Thoracic aorta (tissue), 2 donors: ENCODE measurements around the gene ENPP6. TPM values are rescaled to one million over a fixed set of nuclear protein-coding genes. Genes with fewer than 3 reads are reported as not detected.
"Not testable (repeated sequence)": the region's sequence is repeated elsewhere in the genome, so short reads cannot be mapped to it uniquely, and the experiment has no call there.

Experiments used
- ATAC-seq: fragments of 150-250 bp; one replicate; pipeline ENCODE4 v1.8.0; 2017; ENCODE audit warnings: low read depth; ENCODE audit not compliant: insufficient number of reproducible peaks, low FRiP score
- DNase-seq: peaks from one replicate; pipeline ENCODE4 v3.0.0-alpha.2; 2020; ENCODE audit warnings: low spot score
- H3K27ac ChIP-seq, 2 donors: fragments of 200-600 bp; sonication (generic); 1 replicate in 1 of 2; 2 replicates in 1 of 2; pipeline ENCODE4 v1.5.1; 2016; ENCODE audit warnings: mild to moderate bottlenecking in 2 of 2, moderate library complexity in 2 of 2
- H3K27me3 ChIP-seq: fragments of 200-600 bp; sonication (generic); replicated peaks from 2 replicates; pipeline ENCODE4 v1.6.0; 2016; ENCODE audit warnings: mild to moderate bottlenecking; ENCODE audit not compliant: insufficient read depth
- H3K36me3 ChIP-seq: fragments of 200-600 bp; sonication (generic); one replicate; pipeline ENCODE4 v1.5.1; 2016
- H3K4me1 ChIP-seq, 2 donors: fragments of 200-600 bp; sonication (generic); 1 replicate in 1 of 2; 2 replicates in 1 of 2; pipeline versions ENCODE4 v1.5.1 to v1.6.0; 2016; ENCODE audit warnings: low read depth in 2 of 2, mild to moderate bottlenecking in 1 of 2; ENCODE audit not compliant: control insufficient read depth in 1 of 2
- H3K4me3 ChIP-seq: fragments of 200-600 bp; sonication (generic); 2 replicates; pipeline ENCODE4 v1.5.1; 2016; ENCODE audit warnings: mild to moderate bottlenecking
- H3K9me3 ChIP-seq: fragments of 200-600 bp; sonication (generic); 2 replicates; pipeline ENCODE4 v1.5.1; 2016
- CTCF ChIP-seq: fragments of 200-600 bp; sonication (generic); IDR thresholded peaks from one replicate; pipeline ENCODE4 v1.5.1; 2019; ENCODE audit warnings: antibody characterized with exemption
- total RNA-seq, 2 donors: library from RNA; depleted of rRNA; stranded (reverse); fragments of >200 nt; gene quantifications; one replicate each; pipeline versions ENCODE4 v1.1.0 to v1.2.3, GENCODE V29; 2016

ENPP6 gene
- total RNA-seq, 2 donors from 2014 or later: 0.27 to 2.0 TPM

DNA sequence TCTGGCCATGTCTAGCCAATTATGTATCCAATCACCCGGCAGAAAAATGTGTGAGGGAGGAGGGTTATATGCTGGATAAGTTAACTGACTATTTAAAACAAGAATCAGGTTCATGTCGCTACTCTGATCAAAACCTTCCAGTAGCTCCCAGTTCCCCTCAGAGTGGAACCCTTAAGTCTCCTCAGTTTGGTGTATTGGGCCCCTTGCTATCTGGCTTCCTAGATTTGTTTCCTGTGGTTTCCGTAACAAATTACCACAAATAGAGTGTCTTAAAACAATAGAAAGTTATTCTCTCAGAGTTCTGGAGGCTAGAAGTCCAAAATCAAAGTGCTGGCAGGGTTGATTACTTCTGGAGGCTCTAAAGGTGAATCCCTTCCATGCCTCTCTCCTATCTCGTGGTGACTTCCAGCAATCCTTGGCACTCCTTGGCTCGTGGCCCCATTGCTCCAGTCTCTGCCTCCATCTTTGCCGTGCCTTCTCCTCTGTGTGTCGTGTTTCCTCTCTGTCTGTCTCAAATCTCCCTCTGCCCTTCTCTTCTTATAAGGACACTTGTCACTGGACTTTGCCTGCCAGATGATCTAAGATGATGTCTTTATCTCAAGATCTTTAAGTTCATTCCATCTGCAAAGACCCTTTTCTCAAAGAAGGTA, 10.5 kb upstream of the ENPP6 start:
- Histone ChIP-seq H3K27me3 (no peaks in the 10 kb centered on the region), H3K36me3 (no peaks in the 10 kb centered on the region), H3K27ac (no peak overlapping the region), H3K4me1 (no peaks in the 10 kb centered on the region), H3K9me3 (no peaks in the 10 kb centered on the region), H3K4me3 (no peak overlapping the region)
- TF ChIP-seq CTCF: no peak
- DNase-seq: no peak
- ATAC-seq: no peak

GRCh38 chr4:184216515-184216914, 1.2 kb downstream of the ENPP6 start:
- Histone ChIP-seq H3K27me3 (no peaks in the 10 kb centered on the region), H3K9me3 (no peaks in the 10 kb centered on the region), H3K36me3 (no peaks in the 10 kb centered on the region), H3K27ac (no peak overlapping the region), H3K4me3 (no peak overlapping the region), H3K4me1 (no peaks in the 10 kb centered on the region)
- ATAC-seq (no peak), DNase-seq (no peak)
- no peak for TF ChIP-seq CTCF

DNA sequence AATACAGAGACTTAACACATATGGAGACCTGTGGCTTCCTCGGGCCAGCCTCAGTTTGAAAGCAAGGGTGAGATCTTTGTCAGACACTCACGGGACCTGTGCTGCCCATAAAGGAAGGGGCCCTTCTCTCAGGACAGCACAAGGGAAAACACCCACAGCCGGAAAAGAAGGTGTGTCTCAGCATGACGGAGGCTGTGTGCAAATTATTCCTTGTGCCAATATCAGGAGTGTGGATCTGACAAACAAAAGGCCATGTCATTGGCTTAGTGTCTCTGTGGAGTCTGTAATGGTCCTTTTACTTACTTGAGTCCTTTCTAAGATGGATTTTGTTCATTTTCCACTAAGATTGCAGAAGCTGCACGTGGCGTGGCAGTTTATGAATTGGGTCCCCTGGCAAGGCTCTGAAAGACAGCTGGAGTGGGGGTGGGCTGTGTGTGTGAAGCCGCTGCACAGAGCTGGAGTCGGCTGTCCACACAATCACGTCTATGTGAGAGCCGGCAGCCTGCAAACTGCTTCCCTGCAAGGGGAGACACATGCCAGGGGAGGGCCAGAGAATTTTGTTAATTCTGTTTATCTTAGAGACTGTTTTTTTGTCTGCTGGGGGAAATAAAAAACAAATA, 1.9 kb downstream of the ENPP6 start:
- Histone ChIP-seq H3K36me3 (no peaks in the 10 kb centered on the region), H3K4me1 (no peaks in the 10 kb centered on the region), H3K27ac (no peak overlapping the region), H3K4me3 (no peak overlapping the region), H3K27me3 (no peaks in the 10 kb centered on the region), H3K9me3 (no peaks in the 10 kb centered on the region)
- TF ChIP-seq CTCF: no peak
- ATAC-seq: no peak
- DNase-seq: no peak

DNA sequence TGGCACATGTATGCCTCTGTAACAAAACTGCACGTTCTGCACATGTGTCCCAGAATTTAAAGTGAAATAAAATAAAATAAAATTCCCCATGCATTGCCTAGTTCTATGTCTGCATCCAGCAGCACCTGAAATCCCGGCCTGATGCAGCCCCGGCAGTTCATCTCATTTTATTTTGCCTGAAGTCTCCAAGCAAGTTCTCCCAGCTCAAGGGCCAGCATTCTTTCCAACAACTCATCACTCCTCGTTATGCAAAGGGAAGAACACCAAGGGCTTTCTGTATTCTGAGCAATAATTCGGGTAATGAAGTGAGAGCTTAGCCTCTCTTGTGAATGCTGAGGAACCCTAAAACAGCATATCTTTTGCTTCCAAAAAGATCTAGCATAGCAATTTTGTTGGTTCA, 2.7 kb downstream of the ENPP6 start:
- DNase-seq (no peak), ATAC-seq (no peak)
- Histone ChIP-seq H3K36me3 (no peaks in the 10 kb centered on the region), H3K4me3 (no peak overlapping the region), H3K27ac (no peak overlapping the region), H3K4me1 (no peaks in the 10 kb centered on the region), H3K27me3 (no peaks in the 10 kb centered on the region), H3K9me3 (no peaks in the 10 kb centered on the region)
- TF ChIP-seq CTCF: no peak

- H3K36me3 ChIP-seq: not testable (repeated sequence)
Measured at GRCh38 chr4:184207734-184208607, 9.7 kb downstream of the ENPP6 start.

More at GRCh38 chr4:184207734-184208607, 9.7 kb downstream of the ENPP6 start:
- DNase-seq, ATAC-seq, H3K27me3 ChIP-seq, H3K9me3 ChIP-seq, H3K4me1 ChIP-seq, H3K4me3 ChIP-seq, H3K27ac ChIP-seq: not testable (repeated sequence)
